ENCODE data around the gene NXPH2.
"Not testable (repeated sequence)": the region's sequence is repeated elsewhere in the genome, so short reads cannot be mapped to it uniquely, and the experiment has no call there.

The NXPH2 gene

GRCh38 chr2:138711812-138712211, 68.4 kb downstream of the NXPH2 start:
- DNase-seq (ENCODE audit: low read depth), result no peak

DNA sequence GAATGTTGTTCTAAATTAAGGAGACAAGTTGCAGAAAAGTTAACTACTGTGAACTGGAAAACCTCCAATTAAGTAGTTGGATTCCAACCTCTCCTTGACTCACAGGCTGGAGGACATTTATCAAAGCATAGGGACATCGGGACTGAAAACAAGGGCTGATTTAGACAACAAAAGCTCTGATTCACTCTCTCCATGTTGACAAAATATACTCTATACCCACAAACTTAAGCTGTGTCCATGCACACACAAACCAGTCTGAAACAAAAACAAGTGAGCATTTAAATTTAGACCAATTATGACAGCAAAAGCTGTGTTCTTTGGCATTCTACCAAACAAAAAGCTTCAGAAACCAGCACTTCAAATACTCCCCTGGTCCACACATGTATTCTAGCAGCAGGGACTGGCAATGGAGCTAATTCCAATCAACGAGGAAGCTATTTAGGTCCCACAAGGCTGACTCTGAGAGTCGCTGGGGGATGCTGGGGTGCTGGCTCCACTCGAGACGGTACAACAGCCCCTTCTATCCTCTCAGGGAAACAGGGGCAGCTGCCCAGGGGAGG, 71.4 kb downstream of the NXPH2 start:
- DNase-seq (ENCODE audit: low read depth), result no peak

GRCh38 chr2:138707392-138708074, 72.7 kb downstream of the NXPH2 start:
- DNase-seq (ENCODE audit: low read depth), result no peak

DNA sequence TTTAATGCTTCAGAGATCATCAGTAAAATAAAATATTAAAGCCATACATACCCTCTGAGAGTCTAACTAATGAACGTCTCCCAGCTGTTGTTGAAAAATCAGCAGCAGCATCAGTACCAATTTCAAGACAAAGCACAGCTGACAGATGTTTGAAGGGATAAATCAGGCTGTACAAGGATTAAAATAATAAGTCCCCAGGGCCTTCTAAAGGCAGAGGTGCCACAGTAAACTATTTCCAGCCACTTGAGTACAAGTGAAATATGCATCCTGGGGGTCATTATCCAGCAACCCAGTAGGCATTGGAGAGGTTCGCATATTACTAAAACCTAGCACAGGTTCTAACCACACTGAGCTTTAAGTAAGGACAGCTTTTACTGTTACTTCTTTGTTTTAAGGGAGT, 76.9 kb downstream of the NXPH2 start:
- DNase-seq (ENCODE audit: low read depth), result no peak

GRCh38 chr2:138700716-138701115, 79.5 kb downstream of the NXPH2 start:
- no peak for DNase-seq (ENCODE audit: low read depth)

- no peak for DNase-seq (ENCODE audit: low read depth)
Measured at GRCh38 chr2:138699421-138699820, 80.8 kb downstream of the NXPH2 start.

DNA sequence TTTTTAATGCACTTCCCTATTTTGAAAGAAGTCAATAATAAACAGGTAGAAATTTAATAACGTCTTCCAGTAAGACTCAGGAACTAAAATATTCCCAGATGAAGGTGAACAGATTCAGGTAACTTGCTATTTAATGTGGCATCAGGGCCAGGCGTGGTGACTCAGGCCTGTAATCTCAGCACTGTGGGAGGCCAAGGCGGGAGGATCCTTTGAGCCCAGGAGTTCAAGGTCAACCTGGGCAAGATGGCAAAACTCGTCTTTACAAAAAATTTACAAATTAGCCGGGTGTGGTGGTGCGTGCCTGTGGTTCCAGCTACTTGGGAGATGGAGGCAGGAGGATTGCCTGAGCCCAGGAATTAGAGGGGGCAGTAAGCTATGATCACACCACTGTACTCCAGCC, 81.8 kb downstream of the NXPH2 start:
- DNase-seq (ENCODE audit: low read depth), result no peak

- DNase-seq (ENCODE audit: low read depth), result no peak
Measured at GRCh38 chr2:138691667-138692066, 88.5 kb downstream of the NXPH2 start.

GRCh38 chr2:138689705-138690104, 90.5 kb downstream of the NXPH2 start:
- peak; percentile 65 for DNase-seq (ENCODE audit: low read depth)

- DNase-seq (ENCODE audit: low read depth), result no peak
Measured at GRCh38 chr2:138682163-138682562, 98.0 kb downstream of the NXPH2 start.

- no peak for DNase-seq (ENCODE audit: low read depth)
Measured at GRCh38 chr2:138677221-138677620, 103.0 kb downstream of the NXPH2 start.

- no peak for DNase-seq (ENCODE audit: low read depth)
Measured at GRCh38 chr2:138676619-138677021, 103.6 kb downstream of the NXPH2 start.

DNA sequence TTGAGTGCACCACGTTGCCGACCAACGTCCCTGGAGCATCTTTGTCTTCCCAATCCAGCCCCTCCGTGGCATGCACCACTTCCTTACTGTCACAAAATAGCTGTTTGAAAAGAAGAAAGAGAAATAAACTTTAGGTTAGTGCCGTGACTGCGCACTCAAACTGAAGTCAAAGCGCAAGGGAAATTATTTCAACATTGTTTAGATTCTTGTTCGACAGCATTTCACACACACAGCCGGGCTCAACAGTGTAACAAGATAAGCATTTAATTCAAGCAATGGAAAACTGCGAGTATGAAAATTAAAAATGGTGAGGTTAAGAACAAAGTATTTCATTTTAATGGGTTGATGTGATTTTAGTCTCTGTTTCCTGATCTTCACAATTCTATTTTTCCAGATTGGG, 108.6 kb downstream of the NXPH2 start:
- no peak for DNase-seq (ENCODE audit: low read depth)

GRCh38 chr2:138670734-138671133, 109.5 kb downstream of the NXPH2 start:
- no peak for DNase-seq (ENCODE audit: low read depth)

DNA sequence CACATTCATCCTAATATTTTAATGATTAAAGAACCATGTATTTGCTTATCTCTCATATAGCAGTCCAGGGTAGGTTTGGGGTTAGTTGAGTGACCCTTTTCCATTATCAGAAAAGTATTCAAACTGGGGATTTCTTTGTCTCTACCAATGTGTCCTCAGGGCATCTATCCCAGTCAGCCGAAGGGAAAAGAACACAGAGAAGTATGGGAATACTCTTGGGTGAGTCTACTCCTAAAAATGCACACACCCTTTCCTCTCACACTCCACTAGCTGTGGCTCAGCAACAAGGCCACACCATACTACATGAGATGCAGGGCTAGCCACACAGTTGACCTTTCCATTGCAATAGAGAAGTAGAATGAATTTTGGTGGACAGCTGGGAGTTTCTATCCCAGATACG, 114.3 kb downstream of the NXPH2 start:
- DNase-seq (ENCODE audit: low read depth), result no peak

- no peak for DNase-seq (ENCODE audit: low read depth)
Measured at GRCh38 chr2:138658187-138658894, 121.8 kb downstream of the NXPH2 start.

DNA sequence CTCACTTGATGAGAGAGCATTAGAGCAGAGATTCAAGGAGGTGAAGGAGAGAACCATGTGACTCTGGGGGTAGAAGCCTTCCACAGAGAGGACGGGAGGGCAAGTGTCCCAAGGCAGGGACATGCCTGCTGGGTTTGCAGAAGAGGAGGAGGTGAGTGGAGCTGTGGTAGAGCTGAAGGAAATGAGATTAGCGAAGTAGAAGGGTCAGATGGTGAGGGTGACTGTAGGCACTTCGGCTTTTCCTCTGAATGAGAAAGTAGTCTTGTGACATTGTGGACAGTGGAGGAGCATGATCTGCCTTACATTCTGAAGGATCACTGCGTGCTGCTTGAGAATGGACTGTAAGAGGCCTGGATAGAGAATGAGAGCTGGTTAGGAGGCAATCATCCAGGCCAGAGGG, 126.0 kb downstream of the NXPH2 start:
- DNase-seq (ENCODE audit: low read depth), result peak; percentile 7

- no peak for DNase-seq (ENCODE audit: low read depth)
Measured at GRCh38 chr2:138652378-138652777, 127.8 kb downstream of the NXPH2 start.

DNA sequence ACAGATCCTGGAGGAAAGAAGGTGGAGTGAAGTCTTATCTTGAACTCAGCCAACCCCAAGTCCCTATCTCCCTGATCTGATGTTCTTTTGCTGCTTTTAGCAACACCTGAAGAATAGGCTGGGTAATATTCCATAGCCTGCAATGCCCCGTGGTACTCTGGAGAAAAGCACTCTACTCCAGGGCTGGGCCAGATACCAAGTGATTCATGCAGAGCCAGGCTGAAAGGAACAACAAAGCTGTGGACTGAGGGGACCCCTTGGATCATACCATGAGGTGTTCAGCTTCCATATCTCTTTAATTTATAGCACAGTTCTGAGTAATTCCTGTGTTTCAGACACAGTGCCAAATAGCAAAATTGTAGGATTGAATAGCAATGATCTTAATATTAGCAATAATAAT, 130.6 kb downstream of the NXPH2 start:
- no peak for DNase-seq (ENCODE audit: low read depth)

DNA sequence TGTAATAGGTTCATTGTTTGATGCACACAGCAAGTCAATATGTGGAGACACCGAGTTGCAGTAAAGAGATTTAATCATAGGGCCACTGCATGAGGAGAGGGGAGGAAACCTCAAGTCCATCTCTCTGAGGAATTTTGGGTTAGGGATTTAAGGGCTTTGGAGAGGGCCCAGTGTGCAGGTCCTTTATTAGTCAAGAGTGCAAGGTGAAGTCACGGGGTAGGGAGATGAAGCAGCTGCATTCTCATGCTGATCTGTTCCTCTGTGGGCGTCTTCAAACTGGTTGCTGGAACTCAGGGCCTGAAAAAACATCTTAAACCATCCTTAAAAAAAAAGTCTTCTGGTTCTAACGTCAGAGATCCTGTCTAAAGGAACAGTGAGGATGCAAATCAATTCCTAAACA, 131.6 kb downstream of the NXPH2 start:
- DNase-seq (ENCODE audit: low read depth), result no peak

DNA sequence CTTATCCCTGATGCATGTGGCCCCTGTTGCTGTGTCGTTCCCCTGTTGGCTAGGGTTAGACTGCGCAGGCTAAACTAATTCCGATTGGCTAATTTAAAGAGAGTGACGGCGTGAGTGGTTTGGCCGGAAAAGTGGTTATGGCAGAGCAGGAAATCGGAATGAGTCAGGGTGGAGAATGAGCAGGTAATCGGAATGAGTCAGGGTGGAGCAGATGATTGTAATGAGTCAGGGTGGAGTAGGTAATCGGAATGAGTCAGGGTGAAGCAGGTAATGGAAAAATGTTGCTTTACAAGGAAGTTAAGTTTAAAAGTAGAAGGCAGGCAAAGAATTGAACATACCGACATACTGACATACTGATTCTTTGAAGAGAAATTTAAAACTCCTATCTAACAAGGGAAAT, 135.4 kb downstream of the NXPH2 start:
- DNase-seq (ENCODE audit: low read depth), result not testable (repeated sequence)

- no peak for DNase-seq (ENCODE audit: low read depth)
Measured at GRCh38 chr2:138640921-138641676, 139.1 kb downstream of the NXPH2 start.

- DNase-seq (ENCODE audit: low read depth), result no peak
Measured at GRCh38 chr2:138637686-138638085, 142.5 kb downstream of the NXPH2 start.
